Caki2 (cell line): ENCODE measurements around the gene PLPPR4. TPM values are rescaled to one million over a fixed set of nuclear protein-coding genes. Genes with fewer than 3 reads are reported as not detected.

Experiments used
- DNase-seq: peaks from one replicate; pipeline ENCODE4 v3.0.0-alpha.2; 2015; ENCODE audit warnings: low read depth
- in situ Hi-C: cut with HindIII; loops from 2 replicates; pipeline ENCODE4 v1.10.0; 2016; ENCODE audit warnings: low sequenced_read_pairs, low pct_unique_long_range_greater_than_20kb, mixed read lengths
- total RNA-seq: library from RNA; depleted of rRNA; stranded (reverse); fragments of >200 nt; shearing (Covaris generic); gene quantifications from 2 replicates; pipeline ENCODE4 v1.2.3, GENCODE V29; 2014; ENCODE audit warnings: low replicate concordance; rRNA removed

Gene PLPPR4, protein sequence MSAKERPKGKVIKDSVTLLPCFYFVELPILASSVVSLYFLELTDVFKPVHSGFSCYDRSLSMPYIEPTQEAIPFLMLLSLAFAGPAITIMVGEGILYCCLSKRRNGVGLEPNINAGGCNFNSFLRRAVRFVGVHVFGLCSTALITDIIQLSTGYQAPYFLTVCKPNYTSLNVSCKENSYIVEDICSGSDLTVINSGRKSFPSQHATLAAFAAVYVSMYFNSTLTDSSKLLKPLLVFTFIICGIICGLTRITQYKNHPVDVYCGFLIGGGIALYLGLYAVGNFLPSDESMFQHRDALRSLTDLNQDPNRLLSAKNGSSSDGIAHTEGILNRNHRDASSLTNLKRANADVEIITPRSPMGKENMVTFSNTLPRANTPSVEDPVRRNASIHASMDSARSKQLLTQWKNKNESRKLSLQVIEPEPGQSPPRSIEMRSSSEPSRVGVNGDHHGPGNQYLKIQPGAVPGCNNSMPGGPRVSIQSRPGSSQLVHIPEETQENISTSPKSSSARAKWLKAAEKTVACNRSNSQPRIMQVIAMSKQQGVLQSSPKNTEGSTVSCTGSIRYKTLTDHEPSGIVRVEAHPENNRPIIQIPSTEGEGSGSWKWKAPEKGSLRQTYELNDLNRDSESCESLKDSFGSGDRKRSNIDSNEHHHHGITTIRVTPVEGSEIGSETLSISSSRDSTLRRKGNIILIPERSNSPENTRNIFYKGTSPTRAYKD
- not detected in 2 replicates for total RNA-seq

- in situ Hi-C loops, result no loop called here
- DNase-seq, result peak; percentile 29
These were observed at the start of gene PLPPR4 for GRCh38 chr1:99264201-99265021. Gene PLPPR4 (plus strand): TSS chr1:99264492. CDS start chr1:99264594, 102 bp downstream.

GRCh38 chr1:99216956-99217355, 47.3 kb upstream of the PLPPR4 start:
- no peak for DNase-seq
- in situ Hi-C loops, result no loop called here

- no peak for DNase-seq
- in situ Hi-C loops, result no loop called here
These were observed 46.7 kb upstream of the PLPPR4 start for GRCh38 chr1:99217599-99217998.

DNA sequence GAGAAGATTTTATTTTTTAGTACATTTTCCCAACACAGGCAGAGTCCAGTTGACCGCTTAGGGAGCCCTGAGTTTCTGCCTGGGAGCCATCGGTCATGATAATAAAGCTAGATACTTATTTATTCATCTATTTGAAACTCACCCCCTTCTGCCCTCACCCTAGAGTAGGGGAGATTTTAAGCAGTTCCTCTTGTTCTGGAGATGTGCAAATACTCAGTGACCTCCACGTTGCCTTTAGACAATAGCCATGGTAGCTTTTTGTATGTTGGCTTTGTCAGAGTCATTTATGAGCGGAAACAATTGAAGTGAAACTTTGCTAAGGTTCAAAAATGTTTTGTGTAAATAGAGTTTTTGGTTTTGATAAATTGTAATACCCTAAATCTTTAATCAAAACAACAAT, 45.7 kb upstream of the PLPPR4 start:
- in situ Hi-C loops, result no loop called here
- DNase-seq, result no peak

DNA sequence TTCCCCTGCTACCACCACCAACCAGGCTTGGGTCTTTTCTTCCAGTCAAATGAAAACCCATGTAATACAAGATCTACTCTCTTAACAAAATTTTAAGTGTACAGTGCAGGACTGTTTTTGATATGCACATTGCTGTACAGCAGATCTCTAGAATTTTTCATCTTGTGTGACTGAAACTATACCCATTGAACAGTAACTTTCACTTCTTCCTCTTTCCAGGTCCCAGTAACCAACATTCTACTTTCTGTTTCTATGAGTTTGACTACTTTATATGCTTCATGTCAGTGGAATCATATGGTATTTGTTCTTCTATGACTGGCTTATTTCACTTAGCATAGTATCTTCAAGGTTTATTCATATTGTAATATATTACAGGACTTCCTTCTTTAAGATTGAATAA, 45.3 kb upstream of the PLPPR4 start:
- DNase-seq, result no peak
- in situ Hi-C loops, result no loop called here

DNA sequence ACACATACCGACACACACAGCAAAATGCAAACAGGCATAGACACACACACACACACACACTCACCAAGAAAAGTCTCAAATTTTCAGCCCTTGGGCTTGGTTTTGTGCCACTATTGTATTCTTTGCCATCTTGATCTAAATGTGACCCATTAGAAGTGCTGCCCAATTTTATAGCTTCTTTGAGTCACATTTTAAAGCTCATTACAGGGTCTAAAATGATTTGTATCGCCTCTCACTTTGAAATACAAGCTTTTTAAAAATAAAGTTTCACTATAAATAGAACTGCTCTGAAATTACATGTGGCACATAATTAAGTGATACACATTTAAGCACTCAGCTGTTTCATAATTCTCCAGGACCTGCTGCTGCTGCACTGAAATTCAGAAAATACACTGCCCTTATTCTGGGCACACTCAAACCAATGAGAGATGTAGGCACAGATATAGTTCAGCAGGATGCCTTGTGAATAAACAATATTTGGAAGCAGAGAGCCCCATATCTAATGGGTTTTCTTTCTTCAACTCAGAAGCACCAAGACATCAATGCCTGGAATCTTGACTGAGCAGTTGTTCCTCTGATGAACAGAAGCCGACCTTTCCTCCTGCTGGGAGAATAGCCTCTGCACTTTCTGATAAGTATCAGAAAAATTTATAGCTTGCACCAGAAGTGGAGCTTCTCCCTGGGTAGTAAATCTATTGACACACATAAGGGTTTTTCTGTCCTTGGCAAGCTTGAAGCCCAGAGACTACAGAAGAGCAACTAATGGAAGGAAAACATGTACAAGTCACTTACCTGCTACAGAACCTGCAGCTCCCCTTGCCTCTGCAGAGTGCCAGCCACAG, 37.0 kb upstream of the PLPPR4 start:
- DNase-seq, result no peak
- in situ Hi-C loops, result no loop called here

DNA sequence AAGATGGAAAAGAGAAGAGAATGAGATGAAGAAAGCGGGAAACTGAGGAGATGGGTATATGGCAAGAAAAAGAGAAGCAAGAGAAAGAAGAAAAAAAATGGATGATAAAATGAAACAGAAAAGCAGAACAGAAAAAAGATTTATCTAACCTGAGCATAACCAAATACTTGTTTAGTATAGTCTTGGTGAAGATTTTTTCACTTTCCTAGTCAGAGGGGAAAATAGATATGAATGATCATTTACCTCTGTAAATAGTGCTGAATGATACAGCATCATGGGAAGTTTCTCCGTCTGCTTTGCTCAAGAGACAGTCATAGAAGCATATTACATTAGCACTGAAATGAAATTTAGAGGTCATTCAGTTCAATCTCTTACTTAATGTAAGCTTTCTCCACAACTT, 36.1 kb upstream of the PLPPR4 start:
- in situ Hi-C loops, result no loop called here
- no peak for DNase-seq

DNA sequence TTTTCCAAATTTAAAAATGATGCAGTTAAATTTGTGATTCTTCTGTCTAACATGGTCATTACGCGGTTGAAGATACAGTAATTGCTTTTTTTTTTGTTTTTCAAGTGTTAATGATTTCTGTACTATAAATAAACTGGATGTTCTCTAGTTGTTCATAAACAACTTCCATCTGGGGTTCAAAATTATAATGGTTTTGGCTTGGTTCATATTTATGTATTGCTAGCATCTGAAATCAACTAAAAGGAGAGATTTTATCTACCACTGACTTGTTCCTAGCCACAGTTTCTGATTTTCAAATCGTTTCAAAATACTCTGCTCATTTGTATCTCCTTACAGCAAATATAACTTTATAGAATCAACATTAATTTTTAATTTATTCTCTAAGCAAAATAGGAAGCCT, 35.2 kb upstream of the PLPPR4 start:
- DNase-seq, result no peak
- in situ Hi-C loops, result no loop called here

DNA sequence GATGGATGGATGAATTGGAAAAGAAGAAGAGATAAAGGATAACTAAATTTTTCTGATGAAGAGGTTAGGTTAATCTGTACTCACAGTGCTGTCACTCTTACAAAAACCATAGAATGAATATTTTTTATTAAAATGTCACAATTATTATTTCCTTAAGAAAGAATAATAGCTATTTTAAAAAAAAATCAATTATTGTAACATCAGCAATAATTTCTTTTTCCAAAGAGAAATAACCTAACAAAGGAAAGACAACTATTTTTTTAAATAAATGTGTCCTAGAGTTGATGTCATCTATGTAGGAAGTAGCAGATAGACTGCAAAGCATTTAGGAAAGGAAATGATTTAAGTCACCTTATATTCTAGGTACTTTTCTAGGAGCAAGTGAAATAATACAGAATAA, 33.6 kb upstream of the PLPPR4 start:
- in situ Hi-C loops, result no loop called here
- DNase-seq, result no peak

DNA sequence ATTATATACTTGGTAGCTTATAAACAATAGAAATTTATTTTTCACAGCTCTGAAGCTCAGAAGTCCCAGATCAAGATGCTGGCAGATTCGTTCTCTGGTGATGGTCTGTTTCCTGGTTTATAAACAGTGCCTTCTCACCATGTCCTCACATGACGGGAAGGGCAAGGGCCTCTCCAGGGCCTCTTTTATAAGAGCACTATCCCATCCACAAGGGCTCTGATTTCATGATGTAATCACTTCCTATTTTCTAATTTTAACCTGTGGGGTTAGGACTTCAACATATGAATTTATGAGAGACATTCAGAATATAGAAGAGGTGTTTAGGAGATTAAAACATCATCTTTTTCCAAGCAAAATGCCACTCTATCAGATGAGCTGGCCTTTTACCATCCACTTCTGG, 32.1 kb upstream of the PLPPR4 start:
- no peak for DNase-seq
- in situ Hi-C loops, result no loop called here

DNA sequence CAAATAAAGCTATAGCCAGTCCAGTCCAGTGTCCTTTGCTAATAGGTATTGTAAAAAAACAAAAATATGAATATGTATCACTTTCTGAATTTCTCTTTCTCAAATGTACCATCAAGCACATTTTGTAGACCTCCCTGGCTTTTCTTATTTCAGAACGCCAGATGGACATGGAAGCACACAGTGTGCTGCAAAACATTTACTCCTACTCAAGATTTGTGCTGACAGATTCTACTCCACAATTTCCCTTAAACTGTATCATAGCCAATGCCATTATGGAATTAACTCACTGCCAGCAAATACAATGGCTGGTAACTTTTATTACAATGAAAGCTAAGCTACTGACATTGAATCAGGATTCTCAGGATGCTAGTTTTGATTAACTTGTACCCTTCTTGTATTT, 30.8 kb upstream of the PLPPR4 start:
- in situ Hi-C loops, result no loop called here
- DNase-seq, result no peak

- in situ Hi-C loops, result no loop called here
- no peak for DNase-seq
These were observed 27.5 kb upstream of the PLPPR4 start for GRCh38 chr1:99236756-99237155.

GRCh38 chr1:99239690-99240089, 24.6 kb upstream of the PLPPR4 start:
- no peak for DNase-seq
- in situ Hi-C loops, result no loop called here

DNA sequence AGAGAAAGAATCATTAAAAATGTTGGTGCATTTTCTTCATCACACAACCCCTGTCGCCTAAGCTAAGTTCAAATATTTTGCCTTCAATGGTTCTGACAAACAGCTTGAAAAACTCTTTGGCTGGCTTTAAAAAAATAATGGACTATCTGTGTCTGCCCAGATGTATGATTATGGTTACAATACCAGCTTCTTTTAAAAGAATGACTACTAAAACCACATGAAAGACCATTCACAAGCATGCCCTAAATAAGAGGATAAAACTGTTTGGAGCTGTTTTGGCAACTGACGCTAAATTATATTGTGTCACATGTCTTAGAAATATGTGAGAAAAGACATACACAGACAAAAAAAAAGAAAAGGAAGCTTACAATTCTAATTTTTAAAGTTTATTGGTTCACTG, 23.7 kb upstream of the PLPPR4 start:
- no peak for DNase-seq
- in situ Hi-C loops, result no loop called here

DNA sequence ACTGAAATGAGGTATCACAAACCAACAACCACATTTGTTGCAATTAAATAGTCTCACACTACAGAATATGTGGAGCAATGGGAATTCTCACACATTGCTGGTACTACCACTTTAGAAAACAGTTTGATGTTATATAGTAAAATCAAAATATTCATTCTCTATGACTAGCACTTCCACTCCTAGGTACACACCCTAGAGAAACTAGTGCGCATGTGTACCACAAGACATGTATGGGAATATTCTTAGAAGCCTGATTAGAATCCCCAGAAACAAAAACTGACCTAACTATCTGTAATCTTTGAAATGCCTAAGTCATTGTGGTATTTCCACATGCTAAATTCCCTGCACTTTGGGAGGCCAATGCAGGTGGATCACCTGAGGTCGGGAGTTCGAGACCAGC, 18.1 kb upstream of the PLPPR4 start:
- in situ Hi-C loops, result no loop called here
- no peak for DNase-seq

GRCh38 chr1:99247199-99247598, 17.1 kb upstream of the PLPPR4 start:
- DNase-seq, result no peak
- in situ Hi-C loops, result no loop called here

DNA sequence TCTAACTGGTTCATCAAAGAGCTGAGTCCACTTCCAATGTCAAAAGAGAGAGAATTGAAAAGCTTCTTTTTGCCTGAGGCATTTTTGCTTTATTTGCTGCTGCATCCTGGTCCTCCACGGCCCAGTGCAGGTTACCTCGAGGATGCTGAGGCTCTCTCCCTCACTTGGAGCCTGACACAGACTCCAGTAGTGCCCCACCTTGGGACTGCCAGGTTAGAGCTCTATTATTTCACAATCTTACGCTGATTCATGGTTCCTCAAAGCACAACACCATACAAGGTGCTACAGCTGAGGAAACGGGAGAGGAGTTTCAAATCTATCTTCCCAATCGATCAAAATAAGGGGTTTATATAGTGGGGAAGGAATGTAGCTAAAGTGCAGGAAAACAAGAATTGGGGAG, 13.6 kb upstream of the PLPPR4 start:
- in situ Hi-C loops, result no loop called here
- DNase-seq, result no peak

GRCh38 chr1:99251308-99251707, 13.0 kb upstream of the PLPPR4 start:
- in situ Hi-C loops, result no loop called here
- no peak for DNase-seq
